Measurements from ENCODE around the gene THSD4.

GRCh38 chr15:71121442-71121841, 6.2 kb downstream of the THSD4 start:
- TF ChIP-seq CTCF (conservative IDR thresholded peaks at IDR 0.05) (no peak), ZFX (IDR thresholded peaks at IDR 0.05) (no peak)

Data from C4-2B (cell line).